COLO668 (cell line): ENCODE measurements around the gene SLC44A1.
A peak's percentile ranks its signal among the peaks of the same experiment; 100 is the strongest.

ENCODE experiments used
- DNase-seq: peaks from one replicate; lab custom pipeline; 2025; ENCODE audit not compliant: unreplicated experiment; lab: John Stamatoyannopoulos, UW

Gene SLC44A1

DNA sequence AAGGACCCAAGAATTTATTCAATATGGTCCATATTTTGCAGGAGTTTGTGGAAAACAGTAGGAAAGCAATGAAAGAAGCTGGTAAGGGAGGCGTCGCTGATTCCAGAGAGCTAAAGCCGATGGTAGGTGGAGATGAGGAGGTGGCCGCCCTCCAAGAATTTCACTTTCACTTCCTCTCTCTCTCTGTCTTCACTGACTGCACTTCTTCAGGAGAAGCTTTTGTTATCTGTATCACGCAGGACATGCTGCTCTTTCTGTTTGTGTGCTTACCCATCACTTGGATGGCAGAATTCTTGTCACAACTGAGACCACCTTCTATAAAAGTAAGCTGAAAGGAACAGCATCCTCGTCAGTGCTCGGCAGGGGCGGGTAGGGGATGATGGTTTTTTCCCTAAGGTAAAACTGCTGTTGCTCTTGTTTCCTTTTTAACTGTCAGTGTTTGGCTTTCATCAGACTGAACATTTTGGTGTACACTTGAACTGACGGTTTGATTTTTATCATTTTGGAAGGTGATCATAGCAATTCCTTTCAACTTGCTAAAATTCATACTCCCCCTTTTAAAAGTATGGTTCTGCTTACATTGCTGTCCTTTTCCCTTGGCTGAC lies 141.0 kb downstream of the SLC44A1 start:
- no peak for DNase-seq

DNA sequence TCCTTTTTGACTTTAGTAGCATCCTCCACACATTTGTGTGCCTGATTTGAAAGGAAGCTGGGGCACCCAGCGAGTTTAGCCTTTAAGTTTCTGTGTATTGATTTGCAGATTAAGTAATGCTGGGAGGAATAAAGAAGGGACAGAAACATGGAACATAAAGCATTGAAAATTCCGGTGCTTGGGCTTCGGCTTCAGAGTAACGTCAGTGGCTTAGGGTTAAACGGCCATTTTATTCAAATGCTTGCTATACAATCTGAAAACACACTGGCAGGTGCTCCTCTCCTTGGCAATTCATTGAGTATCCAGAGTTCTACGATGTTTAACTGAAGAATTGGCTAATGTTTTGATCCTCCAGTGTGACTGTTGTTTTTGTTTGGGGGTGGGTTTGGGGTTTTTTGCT lies 145.3 kb downstream of the SLC44A1 start:
- no peak for DNase-seq

DNA sequence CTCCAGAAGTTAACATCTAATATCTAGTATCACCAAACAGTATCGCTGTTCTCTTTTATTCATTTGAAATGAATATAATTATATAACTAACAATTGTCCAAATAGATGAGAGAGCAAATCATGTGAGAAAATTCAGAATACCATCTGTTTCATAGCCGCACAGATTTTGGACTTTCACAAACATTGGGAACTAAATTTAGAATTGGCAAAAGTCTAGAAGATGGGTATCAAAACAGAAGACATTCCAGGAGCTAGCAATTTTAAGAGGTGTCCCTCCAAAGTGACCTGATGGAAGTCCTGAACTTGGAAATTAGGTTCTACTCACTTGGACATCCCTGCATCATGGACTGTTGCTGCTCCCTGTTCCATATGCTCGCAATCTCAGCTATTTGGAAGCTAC lies 146.4 kb downstream of the SLC44A1 start:
- no peak for DNase-seq

DNA sequence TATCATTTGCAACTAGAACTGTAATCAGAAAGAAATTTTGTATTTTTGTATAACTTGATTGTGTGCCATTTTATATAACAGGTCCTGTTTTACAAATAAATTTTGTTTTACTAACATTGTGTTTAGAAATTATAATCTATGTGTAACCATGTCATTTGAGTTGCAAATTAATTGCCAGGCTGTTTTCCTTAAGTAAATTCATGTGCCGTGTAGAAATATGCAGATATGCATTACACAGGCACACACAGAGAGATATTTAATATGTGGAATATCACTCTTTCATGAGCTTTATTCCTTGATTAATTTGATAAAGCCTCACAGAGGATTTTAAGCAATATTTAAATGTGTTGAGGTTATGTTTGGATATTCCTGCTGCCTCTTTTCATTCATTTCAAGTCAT lies 146.8 kb downstream of the SLC44A1 start:
- no peak for DNase-seq

DNA sequence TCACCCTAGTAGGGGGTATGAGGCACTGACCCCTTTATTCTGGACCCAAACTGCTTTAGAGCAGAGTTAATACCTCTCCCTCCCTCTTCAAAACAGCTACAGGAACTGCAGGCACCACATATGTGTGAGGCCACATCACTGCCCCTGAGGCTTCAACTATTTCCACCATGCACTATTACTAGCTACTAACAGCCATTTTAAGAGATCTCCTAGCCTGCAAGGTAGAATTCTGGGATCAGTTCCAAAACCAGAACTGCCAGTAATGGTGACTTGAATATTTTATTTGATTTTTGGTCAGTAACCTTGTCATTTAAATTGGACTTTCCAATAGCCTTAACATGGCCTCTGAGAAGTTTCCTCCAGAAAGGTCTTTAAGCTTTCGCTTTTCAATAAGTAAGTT lies 148.1 kb downstream of the SLC44A1 start:
- no peak for DNase-seq

DNA sequence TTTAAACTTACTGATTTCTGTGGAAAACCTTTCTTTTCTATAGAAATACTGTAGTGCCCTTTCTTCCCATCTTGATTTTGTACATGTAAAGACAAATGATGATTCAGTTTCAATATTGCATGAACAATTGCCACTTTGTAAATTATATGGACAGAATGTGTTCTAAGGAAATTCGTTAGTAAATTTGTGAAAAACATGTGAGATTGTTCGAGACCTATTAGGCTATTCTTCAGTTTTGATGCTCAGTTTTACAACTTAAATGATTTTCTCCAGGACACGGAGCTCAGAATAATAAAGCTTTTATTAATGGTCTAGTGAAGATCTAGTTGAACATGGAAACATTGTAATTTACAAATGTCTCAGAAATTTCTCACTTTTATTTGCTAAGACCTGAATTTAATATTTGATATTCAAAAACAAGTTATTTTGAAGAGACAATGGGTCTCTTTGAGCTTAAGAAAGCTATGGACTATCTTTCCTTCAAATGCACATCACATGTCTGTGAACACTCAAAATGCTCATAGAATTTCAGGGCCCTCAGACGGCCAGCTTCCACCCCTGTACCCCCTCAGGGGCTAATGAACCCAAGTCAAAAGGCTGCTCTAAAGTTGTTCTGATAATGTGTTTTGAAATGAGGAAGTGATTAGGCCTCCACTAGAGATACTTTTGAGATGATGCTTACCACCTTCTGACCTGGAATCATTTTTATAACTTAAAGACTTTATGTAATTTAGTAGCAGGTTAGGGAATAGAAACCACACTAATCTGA lies 149.3 kb downstream of the SLC44A1 start:
- no peak for DNase-seq

DNA sequence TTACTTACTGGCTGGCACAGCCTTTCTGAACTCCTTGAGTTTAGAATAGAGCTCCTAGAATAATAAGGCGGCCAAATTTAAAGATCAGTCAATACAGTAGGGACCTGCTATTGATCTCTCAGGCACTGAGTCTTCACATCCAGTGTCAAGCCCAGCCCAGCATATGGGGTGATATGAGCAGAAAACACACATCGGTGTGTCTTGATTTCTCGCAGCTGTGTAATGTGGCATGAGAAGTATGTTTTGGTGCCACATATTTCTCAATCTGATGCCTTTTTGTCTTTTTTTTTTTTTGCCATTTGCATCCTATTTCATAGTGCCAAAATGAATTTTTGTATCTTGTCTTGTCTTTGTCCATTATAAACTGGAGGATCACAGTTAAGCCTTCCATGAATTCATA lies 152.0 kb downstream of the SLC44A1 start:
- no peak for DNase-seq

DNA sequence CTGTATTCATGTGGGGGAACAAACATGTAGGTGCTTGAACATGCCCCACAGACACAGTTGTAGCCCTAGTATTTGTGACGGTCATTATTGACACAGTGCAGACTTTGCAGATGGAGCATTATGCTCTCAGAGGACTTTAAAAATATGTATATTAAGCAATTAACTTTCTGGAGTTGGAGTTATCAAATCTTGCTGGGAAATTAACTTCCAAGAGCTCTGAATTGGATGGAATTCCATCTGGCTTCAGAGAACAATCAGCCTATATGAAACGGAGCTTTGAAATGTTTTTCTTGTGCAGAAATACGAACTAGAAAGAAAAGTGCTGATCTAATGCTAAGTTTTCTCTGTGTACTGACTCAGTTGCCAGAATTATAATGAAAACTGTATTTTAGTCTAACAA lies 152.4 kb downstream of the SLC44A1 start:
- no peak for DNase-seq

DNA sequence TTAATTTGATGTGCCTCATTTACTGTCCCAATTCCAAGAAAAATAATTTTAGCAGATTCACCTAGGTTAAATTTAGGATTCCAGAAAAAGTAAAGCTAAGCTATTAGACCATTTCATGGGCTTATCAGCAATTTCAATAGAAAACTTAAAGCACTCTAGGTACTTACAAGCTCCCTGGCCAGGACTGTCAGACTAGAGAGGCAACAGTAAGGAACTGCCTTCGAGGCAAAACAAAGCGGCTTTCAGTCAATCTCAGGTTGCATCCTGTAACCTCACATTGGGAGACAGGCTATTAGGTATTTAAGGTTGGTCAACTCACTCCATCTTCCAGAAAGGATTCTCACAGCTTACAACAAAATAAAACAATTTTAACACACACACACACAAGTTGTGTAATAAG lies 154.7 kb downstream of the SLC44A1 start:
- no peak for DNase-seq

DNA sequence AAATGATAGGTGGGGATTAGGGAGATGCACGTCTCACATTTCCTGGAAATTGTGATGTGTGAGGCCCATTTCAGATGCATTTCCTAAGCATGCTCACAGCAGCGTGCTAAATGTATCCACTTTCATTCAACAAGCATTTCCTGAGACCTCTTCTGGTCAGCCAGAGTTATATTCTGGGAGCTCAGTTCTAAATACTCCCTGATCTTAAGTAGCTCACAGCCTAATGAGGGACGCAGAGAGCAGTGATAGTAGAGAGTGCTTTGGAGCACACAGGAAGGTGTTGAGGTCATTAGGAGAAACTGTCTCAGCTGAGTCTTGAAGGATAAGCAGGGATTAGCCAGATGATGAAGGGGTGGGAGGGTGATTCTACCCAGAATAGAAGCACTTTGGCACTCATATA lies 157.2 kb downstream of the SLC44A1 start:
- no peak for DNase-seq

DNA sequence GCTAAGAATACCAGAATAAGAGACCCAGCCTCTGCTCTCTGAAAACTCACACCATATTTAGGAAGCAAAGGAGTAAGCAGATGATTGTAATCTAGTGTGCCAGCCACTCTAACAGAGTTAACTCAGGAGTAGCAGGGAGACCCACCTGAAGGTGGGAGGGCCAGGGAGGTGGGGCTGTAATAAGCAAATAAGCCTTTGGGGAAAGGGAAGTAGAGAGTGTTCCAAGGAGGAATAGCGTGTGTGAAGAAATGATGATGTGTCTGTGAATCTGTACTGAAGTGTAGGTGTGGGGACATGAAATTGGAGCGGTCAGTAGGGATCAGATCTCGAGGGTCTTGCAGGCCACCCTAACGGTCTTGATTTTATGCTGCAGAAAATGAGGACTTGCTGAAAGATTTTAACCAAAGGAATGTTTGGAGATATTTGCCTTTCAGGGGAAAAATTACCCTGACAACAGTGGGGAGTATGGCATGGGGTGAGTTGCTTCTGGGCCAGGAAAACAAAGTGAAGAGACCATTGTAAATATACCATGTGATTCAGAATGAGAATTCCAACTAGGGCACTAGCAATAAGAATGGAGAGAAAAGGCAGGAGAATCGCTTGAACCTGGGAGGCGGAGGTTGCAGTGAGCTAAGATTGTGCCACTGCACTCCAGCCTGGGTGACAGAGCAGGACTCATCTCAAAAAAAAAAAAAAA lies 159.2 kb downstream of the SLC44A1 start:
- no peak for DNase-seq

DNA sequence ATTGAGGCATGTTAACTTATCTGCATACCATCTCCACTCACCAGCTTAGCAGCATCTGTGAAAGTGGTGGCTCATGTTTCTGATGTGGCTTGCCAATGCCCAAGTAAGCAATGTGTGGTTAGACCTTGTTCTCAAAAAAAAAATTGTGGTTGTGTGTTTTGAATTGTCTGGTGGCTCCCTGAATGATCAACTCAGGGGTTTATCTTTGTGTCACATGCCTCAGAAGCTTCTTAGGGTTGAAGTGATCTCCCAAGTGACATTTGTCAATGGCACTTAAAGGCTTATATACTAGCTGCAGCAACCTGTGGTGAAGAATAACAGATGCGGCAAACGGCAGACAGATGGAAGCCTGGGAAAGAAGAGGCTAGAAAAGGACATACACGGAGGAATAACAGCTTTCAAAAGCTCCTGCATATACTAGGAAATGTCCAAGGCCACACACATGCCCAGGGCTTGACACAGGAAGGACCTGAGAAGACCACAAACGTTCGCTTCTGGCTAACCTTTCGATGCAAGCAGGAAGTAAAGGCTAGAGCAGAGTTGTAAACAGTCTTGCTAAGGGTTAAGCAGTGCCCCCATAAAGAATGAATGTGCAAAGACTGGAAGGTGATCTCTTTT lies 161.2 kb downstream of the SLC44A1 start:
- no peak for DNase-seq

DNA sequence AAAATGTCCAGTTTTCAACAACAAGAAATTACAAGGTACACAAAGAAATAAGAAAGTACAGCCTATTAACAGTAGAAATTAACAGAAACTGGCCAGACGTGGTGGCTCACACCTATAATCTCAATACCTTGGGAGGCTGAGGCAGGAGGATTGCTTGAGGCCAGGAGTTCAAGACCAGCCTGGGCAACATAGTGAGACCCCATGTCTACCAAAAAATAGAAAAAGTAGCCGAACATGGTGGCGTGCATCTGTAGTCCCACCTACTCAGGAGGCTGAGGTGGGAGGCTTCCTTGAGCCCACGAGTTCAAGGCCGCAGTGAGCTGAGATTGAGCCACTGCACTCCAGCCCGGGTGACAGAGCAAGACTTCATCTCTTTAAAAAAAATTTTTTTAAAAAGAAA lies 161.9 kb downstream of the SLC44A1 start:
- DNase-seq, result no peak

DNA sequence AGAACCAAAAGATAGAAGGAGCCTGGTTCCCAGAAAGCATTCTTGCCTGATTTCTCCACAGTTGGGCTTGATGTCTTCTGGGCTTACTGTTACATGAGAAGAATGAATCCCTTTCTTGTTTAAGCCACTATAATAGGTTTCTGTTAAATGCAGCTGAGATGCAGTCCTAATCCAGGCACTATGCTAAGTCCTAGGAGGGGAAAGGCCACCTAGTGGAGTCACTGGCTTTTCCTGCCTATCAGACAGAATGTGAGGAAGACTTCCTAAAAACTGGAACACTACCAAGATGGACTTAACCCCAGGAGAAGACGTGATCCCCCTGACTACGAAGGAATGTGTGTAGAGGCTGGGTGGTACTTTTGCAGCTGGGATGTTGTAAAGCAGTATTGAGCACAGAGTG lies 169.1 kb downstream of the SLC44A1 start:
- peak; percentile 17 for DNase-seq

DNA sequence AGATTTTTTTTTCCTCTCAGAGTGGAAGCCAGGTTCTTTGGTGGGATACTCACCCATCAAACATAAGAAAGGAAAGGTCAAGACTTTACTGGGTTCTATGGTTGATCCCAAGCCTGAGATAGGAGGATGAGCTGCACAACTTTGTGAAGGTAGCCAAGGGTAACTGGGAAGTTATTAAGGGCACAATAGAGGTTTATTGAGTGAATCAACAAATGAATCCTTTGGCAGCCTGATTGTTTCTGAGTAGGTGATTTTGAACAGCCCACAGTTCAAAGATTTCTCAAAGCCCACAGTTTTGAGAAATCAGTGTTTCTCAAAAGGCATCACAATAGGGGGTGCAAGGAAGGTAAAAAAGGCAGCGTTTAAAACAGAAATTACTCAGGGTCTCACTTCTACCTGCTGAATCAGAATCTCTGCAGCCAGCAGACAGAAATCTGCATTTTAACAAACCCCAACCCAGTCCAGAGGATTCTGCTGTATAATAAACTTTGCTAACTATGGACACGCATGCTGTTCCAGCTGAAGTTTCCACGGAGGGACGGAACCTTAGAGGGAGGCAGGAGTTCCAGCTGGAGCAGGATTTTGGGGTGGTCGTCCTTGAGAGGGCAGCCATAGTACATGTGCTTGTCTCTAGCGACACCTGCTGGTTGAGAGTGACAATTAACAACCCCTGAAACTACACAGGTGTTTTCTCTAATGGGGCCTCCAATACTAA lies 170.7 kb downstream of the SLC44A1 start:
- DNase-seq, result peak; percentile 52

DNA sequence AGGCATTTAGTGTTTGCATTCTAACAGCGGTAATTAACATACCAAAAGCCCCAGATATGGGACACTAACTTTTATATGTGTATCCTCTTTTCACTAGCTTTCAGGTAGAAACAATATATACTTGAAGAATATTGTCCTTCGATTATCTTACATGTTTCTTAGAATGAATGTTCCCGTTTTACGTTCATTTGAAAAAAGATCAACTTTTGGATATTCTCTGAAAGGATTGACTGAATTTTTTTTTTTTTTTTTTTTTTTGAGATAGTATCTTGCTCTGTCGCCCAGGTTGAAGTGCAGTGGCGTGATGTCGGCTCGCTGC lies 171.2 kb downstream of the SLC44A1 start:
- no peak for DNase-seq

DNA sequence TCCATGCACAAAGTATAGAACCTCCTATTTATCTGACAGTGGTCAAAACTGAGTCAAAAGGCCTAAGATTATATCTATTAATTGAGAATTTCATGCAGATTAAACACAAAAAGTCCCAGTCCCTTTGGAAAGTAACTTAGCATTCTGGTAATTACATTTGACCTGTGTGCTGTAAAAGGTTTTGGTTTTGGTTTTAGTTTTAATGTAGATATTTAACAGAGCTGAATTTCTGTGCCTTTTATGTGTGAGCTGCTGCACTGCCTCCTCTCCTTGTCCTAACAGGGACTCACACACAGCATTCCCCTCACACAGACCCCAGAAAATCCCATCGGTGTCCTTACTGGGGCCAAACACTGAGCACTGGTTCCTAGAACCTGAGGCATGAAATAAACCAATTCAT lies 172.4 kb downstream of the SLC44A1 start:
- no peak for DNase-seq

DNA sequence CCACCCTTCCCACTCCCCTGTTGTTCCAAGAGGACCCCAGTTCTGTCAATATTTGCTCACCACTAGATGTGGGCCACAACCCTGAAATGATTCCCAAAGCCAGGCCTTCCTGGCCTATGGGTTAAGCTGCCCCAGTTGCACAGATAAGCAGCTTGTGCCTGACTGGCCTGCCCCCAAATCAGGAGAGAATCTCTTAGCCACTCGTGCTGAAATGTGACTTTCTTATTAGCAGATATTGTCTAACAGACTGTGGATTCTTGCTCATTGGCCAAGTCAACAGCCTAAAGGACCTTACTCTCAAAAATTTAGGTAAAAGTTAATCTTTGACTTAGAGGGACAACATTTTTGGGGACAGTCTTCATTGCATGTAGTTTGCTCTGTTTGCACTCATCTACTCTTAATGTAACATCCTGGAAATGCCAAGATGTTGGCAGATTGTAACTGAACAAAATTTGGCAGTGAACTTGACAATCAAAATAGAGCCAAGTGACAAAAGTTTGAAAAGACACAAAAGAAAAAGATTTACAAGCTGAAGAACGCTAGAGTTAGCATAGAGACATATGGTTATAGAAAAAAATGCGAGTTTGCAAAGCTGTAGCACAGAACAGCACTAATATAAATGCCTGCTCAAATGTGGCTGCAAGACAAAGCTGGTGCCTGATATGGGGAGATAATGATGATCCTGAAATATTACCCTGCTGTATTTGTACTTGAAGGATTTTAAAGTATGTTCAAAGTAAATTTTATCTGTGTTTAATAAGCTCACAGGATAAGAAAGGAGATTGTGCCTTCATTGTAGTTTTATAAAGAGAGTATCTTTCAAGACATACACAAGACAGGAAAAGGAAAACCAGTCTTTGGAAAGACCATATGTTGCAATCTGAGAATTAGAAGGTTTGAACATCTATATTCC lies 174.4 kb downstream of the SLC44A1 start:
- DNase-seq, result no peak

DNA sequence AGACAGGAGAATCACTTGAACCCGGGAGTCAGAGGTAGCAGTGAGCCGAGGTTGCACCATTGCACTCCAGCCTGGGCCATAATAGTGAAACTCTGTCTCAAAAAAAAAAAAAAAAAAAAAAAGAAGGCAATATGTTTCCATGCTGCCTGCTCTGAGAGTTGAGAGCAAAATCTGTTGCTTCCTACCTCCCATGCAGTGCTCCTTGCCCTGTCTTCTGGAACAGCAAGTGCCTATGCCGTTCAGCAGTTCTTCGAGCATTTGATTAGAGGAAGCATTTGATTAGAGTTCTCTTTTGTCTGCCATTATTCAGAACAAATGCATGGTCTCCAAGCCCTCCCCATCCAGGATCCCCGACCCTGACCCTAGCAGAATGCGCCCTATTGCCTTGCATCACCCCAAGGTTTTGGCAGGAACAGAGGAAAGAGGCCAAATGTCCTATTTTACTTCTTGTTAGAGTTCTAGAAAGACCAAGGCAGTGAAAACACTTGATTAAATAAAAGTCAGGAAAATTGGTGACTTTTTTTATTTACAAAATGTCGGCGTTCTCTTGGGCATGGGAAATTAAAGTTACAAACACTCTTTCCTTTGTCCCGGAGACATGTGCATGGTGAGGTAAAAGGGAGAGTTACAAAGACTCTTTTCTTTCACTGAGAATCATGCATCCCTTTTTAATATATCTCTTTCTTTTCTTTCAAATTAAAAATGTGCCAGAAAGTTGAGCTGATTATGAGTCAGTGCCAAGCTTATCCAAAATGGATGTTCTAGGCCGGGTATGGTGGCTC lies 175.6 kb downstream of the SLC44A1 start:
- no peak for DNase-seq

DNA sequence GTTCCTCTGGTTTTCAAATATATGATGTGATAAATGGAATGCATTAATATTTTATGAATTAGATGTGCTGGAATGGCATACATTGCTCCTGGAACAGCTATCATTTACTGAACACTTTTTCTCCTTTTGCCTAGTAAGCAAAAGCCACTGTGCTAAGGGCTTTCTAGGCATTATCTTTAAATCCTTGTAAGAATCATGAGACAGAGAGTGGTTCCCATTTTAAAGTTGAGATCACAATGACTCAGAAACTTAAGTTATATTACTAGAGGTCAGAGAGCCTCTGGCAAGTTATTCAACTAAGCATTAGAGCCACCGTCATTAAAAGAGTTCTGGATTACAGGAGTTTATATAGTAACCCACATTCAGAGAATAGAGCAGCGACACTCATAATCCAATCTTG lies 176.7 kb downstream of the SLC44A1 start:
- no peak for DNase-seq
